Right hindlimb (tissue), 1 donor: ENCODE measurements around the gene LCN10.
"Not testable (repeated sequence)": the region's sequence is repeated elsewhere in the genome, so short reads cannot be mapped to it uniquely, and the experiment has no call there.

Experiments
- DNase-seq: peaks from one replicate; pipeline ENCODE4 v3.0.0-alpha.2; 2018

The LCN10 gene

GRCh38 chr9:136718345-136719194 is 24.2 kb downstream of the LCN10 start:
- no peak for DNase-seq

DNA sequence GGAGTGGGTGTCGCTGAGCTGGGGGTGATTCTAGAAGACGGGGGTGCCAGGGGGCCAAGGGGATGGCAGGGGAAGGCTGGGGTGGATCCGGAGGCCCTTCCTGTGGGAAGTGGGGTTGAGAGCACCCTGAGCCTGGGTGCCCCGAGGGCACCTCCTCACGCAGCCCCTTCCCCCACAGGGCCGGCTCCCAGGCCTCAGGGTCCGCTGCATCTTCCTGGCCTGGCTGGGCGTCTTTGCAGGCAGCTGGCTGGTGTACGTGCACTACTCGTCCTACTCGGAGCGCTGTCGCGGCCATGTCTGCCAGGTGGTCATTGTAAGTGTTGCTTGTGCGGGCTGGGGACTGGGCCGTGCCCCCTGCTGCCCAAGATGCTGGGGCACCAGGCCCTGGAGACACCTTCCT is 25.3 kb downstream of the LCN10 start:
- no peak for DNase-seq

- DNase-seq, result no peak
These were observed 27.9 kb downstream of the LCN10 start for GRCh38 chr9:136714893-136715274.

DNA sequence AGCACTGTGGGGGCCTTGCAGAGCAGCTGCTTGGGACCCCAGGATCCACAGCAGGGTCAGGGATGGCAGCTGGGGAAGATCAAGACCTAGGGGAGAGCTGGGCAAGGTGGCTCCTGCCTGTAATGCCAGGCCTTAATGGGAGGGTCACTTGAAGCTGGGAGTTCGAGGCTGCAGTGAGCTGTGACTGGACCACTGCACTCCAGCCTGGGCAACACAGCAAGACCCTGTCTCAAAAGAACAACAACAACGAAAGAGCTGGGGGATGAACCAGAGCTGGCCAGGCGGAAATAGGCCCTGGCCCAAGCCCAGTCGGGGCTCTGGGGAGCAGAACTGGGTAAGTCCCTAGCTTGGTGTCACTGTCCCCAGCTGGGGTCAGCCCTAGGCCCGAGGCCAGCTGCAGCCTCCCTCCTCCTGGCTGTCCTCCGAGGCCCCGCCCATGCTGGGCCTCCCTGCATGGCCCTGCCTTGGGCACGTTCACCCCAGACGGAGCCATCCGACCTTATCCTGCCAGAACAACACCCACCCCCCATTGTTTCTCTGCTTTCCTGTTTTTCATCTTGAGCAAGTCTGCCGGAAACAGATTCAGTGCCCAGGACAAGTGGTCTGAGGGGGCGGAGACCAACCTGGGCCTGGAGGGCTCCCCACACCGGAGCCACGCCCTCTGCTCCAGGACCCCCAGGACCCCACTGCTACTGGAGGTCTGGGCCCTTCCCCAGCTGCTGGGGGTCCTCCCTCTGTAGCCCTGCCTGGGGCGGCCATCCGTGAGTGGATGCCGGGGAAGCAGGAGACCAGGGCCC is 28.4 kb downstream of the LCN10 start:
- DNase-seq, result no peak

DNA sequence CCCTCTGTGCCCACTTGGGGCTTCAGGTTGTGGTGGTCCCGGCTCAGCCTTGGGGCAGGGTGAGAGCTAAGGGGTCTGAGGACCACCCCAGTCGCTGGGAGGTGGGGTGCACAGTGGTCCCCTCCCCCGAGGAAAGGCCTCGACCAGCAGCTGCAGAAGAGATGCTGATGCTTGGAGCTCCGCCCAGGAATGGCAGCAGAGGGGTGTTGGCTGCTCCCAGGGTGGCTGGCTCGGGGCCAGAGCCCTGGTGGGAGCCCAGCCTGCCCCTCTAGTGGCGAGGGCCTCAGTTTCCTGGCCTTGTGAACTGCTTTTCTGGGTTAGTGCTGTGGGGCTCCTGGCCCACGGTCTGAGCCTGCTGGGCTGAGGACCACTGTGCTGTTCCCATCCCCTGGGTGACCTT is 29.2 kb downstream of the LCN10 start:
- no peak for DNase-seq

GRCh38 chr9:136712690-136713544 is 29.8 kb downstream of the LCN10 start:
- DNase-seq, result no peak

GRCh38 chr9:136711751-136712689 is 30.7 kb downstream of the LCN10 start, which contains the start of gene DIPK1B:
TSS of gene DIPK1B (plus strand) at chr9:136712572. CDS start at chr9:136712666, 94 bp downstream.
- no peak for DNase-seq

DNA sequence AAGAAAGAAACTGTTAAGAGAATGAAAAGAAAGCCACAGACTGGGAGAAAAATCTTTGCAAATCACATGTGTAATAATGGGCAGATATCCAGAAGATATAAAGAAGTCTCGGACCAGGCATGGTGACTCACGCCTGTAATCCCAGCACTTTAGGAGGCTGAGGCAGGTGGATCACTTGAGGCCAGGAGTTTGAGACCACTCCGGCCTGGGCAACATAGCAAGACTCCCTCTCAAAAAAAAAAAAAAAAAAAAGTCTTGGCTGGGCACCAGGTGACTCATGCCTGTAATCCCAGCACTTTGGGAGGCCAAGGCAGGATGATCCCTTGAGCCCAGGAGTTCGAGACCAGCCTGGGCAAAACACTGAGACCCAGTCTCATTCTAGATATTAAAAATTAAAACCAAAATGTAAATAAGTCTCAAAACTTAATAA is 31.5 kb downstream of the LCN10 start:
- not testable (repeated sequence) for DNase-seq

DNA sequence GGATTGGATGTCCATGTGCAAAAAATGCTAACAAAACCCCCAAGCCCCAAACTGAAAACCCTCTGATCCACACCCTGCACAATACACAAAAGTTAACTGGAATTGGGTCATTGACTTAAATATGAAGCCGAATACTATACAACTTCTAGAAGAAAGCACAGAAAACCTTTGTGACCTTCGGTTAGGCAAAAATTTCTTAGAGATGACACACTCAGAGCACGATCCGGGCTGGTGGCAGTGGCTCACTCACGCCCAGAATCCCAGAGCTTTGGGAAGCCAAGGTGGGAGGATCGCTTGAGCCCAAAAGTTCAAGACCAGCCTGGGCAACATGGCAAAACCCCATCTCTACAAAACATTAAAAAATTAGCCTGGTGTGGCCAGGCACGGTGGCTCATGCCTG is 32.2 kb downstream of the LCN10 start:
- no peak for DNase-seq

DNA sequence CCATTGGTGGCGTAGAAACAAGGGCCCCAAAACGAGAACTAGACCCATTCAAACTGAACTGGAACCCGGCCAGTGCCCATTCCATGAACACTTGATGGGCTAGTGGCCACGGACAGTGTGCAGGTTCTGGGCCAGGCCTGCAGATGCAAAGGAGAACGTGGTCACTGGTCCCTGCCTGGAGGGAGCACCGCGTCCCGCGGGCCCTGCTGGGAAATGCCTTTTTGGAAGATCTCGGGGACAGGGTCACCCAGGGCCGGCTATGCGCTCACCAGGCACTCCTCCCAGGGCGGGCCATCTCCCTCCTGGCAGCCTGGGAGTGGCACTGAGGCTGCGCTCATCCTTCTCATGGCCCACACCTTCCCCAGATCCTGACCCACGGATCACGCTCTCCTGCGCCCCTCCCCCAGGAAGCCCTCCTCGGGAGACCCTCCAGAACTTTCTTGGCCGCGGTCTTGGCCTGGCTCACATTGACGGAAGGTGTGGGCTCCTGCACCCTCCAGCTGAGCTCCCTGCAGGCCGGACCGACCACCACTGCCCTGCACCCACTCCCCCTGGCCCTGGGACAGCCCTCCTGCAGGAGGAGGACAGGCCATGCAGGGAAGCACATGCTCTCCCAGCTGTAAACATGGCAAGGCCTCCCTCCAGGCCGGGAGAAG is 33.2 kb downstream of the LCN10 start:
- DNase-seq, result no peak

DNA sequence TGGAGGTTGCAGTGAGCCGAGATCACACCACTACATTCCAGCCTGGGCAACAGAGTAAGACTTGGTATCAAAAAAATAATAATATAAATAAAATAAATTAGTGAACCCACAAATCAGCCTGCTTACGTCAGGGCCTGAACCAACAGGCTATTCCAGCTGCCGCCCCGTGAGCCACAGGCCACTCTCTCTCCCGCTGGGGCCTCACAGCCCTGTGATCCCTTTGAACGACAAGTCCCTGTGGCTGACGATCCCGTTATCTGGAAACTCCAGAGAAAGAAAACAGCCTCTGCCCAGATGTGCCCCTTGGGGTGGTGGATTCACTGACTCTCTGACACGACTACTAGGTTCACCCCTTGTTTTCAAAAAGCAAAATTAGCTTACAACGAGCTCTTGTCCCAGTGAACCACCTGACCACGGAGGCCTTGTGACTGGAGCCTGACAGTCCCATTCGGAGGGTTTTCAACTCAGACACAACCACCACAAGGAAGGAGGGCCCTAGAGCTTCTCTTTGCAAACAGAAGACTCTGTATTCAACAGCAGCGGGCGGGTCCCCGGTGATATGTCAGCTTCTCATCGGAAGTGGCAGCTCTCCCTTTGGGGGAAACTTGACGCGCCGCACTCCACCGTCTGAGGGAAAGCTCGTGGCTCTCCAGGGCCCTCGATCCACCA is 34.8 kb downstream of the LCN10 start:
- no peak for DNase-seq

DNA sequence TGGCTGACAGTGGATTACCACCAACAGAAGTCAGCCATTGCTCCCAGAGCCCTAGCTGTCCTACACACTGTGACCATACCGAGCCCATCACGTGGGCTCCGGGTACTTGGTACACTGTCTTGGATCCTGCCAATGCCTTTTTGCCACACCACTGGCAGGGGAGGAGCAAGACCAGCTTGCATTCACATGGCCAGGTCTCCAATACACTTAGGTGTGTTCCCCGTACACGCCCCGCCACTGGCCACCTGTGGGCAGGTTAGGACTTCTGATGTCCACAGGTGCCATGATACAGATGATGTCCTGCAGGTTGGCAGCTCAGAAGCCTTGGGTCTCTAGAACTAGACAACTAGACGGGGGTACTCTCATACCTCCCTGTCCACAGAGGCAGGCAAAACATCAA is 35.7 kb downstream of the LCN10 start:
- DNase-seq, result no peak

- no peak for DNase-seq
These were observed 37.2 kb downstream of the LCN10 start for GRCh38 chr9:136705564-136705963.

- DNase-seq, result not testable (repeated sequence)
These were observed 38.0 kb downstream of the LCN10 start for GRCh38 chr9:136704741-136705140.

DNA sequence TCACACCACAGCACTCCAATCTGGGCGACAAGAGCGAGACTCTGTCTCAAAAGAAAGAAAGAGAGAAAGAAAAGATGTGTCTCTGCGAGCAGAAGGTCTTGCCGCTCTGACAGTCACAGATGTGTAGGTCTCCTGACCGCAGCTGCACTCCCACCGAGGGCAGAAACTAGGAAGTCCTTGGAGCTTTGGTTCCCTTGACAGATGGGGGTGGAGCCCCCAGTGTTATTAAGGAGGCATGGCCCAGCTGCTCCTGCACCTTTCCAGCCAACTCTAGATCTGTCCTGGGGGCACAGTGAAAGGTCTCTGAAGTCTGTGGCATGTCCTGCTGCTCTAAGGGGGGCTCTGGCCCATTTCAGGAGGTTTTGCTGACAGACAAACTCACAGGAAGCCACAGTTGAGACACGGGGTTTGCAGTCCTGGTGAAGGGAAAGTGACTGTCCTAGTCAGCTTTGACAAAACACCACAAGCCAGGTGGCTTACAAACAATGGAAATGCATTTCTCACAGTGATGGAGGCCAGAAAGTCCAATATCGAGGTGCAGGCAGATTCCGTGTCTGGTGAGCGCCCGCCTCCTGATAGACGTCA is 39.4 kb downstream of the LCN10 start:
- no peak for DNase-seq

DNA sequence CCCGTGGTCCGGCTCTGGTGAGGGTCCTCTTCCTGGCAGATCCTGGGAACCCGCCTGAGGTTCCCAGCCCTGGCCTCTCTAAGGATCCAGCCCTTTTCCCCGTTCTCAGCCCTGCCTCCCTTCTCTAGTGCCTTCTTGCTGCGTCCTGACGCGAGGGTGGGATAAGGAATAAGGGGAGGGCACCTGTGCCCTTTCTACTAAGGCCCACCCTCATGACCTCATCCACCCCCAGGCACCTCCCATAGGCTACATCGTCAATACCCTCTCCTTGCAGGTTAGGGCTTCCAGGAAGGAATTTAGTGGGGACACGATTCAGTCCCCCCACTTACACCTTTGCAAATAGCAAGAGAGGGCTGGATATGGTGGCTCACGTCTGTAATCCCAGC is 41.1 kb downstream of the LCN10 start:
- no peak for DNase-seq

- no peak for DNase-seq
These were observed 41.6 kb downstream of the LCN10 start for GRCh38 chr9:136700959-136701667.

GRCh38 chr9:136700304-136700703 is 42.4 kb downstream of the LCN10 start:
- DNase-seq, result no peak

DNA sequence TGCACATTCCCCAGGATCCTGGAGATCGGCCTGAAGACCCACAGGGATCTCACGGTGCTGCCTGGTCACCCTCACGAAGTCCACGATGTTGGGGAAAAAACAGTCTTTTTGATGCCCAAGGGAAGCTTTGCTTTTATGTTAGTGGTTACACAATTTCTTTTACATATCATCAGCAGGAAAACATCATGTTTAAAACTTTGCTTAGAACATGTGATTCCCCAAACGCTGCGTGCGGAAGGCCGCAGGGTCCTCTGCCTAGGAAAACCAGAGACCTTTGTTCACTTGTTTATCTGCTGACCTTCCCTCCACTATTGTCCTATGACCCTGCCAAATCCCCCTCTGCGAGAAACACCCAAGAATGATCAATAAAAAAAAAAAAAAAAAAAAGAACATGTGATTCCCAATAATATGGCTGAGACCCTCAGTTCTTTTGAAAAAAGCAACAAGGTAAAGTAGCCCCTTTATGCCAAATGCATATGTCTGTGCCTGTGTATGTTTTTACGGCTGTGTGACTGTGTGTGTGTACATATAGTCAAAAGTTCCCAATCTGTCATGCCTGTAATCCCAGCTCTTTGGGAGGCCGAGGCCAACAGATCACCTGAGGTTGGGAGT is 44.0 kb downstream of the LCN10 start:
- DNase-seq, result no peak
